EH (cell line): ENCODE results near the gene PLCB4.

Experiments
- DNase-seq: peaks from one replicate; pipeline ENCODE4 v3.0.0-alpha.2; 2015; ENCODE audit warnings: low read depth

Gene PLCB4

DNA sequence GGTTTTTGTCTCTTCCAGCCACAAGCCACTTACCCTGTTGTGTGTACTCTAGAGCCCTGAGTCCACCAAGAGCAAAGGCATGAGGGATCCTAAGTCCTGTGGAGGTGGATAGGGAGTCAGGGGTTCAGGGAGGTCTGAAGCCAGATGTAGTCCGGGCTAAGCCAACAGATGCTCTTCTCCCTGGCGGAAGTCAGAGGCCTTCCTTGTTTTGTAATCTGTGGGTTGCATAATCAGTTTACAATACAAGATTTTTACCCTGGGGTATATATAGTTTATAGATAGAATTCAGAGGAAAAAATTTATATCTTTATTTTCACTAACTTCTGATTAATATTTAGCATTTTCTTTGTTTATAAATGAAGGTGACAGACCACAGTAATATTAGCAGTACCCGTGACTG is 454.7 kb downstream of the PLCB4 start:
- no peak for DNase-seq
